GM20000 (cell line): ENCODE results near the gene MIER1.

Experiments used
- DNase-seq: peaks from one replicate; pipeline ENCODE4 v3.0.0; 2012; ENCODE audit warnings: low spot score
- CTCF ChIP-seq: IDR thresholded peaks from 2 replicates; pipeline ENCODE4 v1.5.1; 2012; ENCODE audit warnings: mild to moderate bottlenecking, control low read depth; ENCODE audit errors: extremely low read depth, missing control alignments

MIER1 gene

GRCh38 chr1:66919063-66919462 lies 5.7 kb upstream of the MIER1 start:
- DNase-seq, result no peak

GRCh38 chr1:66919828-66920227 lies 5.0 kb upstream of the MIER1 start:
- no peak for TF ChIP-seq CTCF
- DNase-seq, result no peak

More at GRCh38 chr1:66919063-66919462, 5.7 kb upstream of the MIER1 start:
- no peak for TF ChIP-seq CTCF

GRCh38 chr1:66920543-66920942 lies 4.2 kb upstream of the MIER1 start:
- no peak for TF ChIP-seq CTCF

DNA sequence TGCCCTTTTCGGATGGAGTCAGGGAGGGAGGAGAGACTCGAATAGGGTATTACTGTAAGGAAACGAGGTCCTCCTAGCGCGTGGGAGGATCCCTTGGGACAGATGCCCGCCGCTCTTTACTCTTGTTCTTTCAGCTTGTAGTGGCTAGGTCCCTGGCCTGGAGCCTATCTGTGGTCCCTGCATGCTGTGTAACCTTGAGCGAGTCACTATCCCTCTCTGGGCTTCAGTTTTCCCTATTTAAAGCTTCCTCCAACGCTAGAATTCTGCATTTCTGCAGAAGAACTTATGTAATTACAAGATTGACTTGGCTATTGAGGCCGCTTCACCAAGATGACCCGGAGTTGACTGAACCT lies 744 bp downstream of the MIER1 start:
- TF ChIP-seq CTCF, result no peak
- DNase-seq, result no peak

More at GRCh38 chr1:66920543-66920942, 4.2 kb upstream of the MIER1 start:
- DNase-seq, result no peak

- no peak for TF ChIP-seq CTCF
- DNase-seq, result no peak
These were observed 1.2 kb downstream of the MIER1 start for GRCh38 chr1:66925944-66926343.

DNA sequence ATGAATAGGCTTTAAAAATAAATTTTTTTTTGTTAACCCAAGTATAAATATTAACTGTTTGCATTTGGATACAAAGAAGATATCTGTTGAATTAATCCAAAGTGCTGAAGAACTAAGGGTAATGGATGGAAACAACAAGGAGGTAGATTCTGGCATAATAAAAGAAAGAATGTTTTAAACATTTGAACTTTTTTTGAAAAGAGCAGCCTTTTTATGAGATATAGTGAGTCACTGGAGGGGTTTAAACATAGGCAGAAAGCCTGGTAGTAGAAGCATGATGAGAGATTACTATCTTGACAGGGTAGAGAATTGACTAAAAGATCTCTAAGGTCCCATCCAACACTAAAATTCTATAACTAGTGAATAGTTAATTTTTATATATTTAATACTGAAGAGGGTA lies 2.7 kb downstream of the MIER1 start:
- DNase-seq, result no peak
- TF ChIP-seq CTCF, result no peak

DNA sequence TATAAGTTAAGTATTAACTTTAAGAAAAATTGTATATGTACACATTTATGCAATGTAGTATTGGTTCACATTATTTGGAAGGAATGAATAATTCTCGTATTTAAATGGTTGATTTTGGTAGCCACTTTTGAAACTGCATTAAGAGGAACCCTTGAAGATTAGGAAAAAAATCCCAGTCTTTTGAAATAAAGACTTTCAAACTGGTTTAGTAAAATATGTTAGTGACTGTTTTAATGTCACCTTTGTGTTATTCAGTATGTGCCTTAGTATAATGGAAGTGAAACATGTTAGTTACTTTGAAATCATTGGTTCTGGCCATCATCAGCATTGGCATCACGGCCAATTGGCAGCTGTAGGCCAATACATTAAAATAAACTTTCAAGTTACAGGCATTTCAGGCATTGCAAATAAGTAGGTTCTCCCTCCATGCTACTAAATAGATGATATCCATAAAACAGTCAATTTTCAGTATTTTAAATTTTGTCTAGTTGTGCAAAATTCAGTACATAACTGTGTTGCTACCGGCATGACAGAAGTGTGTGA lies 4.4 kb downstream of the MIER1 start:
- TF ChIP-seq CTCF, result no peak
- DNase-seq, result no peak
